Mononuclear cell (primary cell): Measurements from ENCODE around the gene OPRL1. TPM values are rescaled to one million over a fixed set of nuclear protein-coding genes. Genes with fewer than 3 reads are reported as not detected.

Experiments used
- H3K27me3 ChIP-seq: 2 replicates; pipeline ENCODE4 v1.6.0; 2011; ENCODE audit warnings: low read length, control low read depth; ENCODE audit not compliant: insufficient read depth
- H3K4me1 ChIP-seq: 2 replicates; pipeline ENCODE4 v1.5.1; 2011; ENCODE audit warnings: mild to moderate bottlenecking, low read length, control low read depth; ENCODE audit not compliant: insufficient read depth
- H3K4me3 ChIP-seq: 2 replicates; pipeline ENCODE4 v1.5.1; 2011; ENCODE audit warnings: mild to moderate bottlenecking, low read length, moderate library complexity
- H3K9me3 ChIP-seq: 2 replicates; pipeline ENCODE4 v1.5.1; 2011; ENCODE audit warnings: low read depth, mild to moderate bottlenecking, control low read depth, low read length
- total RNA-seq: library from RNA; depleted of rRNA; stranded (reverse); fragments of >200 nt; gene quantifications from one replicate; pipeline ENCODE4 v1.2.3, GENCODE V29; 2012

Gene OPRL1
- total RNA-seq, result 1.3 TPM

DNA sequence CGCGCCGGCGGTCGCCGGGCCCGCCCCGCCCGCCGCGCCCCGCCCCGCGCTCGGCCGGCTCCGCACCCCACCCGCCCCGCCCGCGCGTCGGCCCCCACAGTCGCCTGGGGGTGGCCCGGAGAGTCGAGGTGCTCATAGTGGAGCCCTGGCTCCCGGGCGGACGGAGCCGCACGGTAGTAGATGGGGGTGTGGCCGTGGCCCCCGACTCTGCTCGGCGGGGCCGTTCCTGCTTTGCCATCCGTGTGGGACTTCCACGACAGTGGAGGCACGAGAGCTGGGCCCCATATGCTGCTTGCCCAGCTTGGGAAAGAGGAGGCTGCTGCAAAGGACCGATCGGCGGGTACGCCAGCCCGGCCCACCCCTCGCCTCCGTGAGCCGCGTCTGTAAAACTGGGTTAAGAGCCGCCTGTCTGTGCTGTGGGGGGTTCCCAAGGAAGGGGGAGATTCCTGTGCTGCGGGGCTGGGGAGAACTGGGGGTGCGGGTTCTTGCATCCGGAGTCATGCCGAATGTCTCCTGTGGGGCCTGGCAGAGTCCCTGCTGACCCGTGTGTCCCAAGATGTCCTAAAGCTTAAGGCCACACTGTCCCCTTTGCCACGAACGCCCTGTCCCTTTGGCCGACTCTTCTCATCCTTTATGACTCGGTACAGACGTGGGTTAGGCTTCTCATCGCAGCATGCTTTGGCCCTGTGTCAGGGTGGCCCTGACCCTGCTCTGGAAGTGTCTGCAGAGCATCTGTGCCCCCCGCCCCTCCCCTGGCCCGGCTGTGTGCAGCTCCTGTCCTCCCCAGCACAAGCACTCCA, at the start of gene OPRL1:
TSS of gene OPRL1 (plus strand) at position 70 of the 800 bp plus-strand sequence. CDS start 12,639 bp downstream, outside the sequence.
- Histone ChIP-seq H3K27me3 (peaks cover 11% of the 10 kb centered on the region), H3K4me1 (peaks cover 68% of the 10 kb centered on the region), H3K4me3 (peak within 1 kb of the TSS; percentile 95), H3K9me3 (no peaks in the 10 kb centered on the region)

DNA sequence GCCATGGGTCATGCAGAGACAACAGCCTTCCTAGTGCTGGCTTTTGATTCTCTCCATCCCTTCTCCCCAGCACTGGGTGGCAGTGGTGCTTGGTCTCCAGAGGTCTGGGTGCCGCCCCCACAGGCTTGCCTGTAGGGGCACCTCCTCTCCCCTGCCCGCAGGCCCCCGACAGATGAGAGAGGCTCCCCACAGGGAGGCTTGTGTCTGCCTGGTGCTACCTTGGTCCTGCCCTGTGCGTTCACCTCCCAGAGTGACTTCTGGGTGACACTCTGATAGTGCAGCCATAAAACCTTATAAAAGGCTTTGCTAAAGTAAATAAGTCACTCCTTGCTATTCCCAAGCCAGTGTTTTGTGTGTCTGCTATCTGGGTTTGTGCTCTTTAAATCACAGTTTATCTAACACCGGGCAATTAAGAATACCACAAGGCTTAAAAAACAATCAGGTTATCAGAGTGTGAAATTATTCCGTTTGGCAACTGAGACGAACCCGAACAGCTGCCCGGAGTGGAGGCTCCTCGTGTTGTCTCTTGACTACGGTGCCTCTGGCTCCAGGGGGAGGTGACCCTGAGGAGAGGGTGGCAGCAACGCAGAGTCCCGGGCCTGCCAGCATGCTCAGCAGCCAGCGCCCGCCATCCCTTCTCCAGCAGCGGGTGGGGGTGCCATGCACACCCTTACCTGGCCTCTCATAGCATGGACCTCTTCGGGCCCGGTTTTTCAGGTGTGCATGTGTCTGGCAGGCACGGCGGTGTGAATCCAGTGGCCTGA, 49.3 kb upstream of the OPRL1 start:
- Histone ChIP-seq H3K4me3 (no peak overlapping the region), H3K27me3 (no peaks in the 10 kb centered on the region), H3K4me1 (peaks cover 15% of the 10 kb centered on the region), H3K9me3 (no peaks in the 10 kb centered on the region)

GRCh38 chr20:64031822-64032314, 48.0 kb upstream of the OPRL1 start:
- Histone ChIP-seq H3K9me3 (no peaks in the 10 kb centered on the region), H3K4me1 (peaks cover 28% of the 10 kb centered on the region), H3K4me3 (no peak overlapping the region), H3K27me3 (peaks cover under 1% of the 10 kb centered on the region)

DNA sequence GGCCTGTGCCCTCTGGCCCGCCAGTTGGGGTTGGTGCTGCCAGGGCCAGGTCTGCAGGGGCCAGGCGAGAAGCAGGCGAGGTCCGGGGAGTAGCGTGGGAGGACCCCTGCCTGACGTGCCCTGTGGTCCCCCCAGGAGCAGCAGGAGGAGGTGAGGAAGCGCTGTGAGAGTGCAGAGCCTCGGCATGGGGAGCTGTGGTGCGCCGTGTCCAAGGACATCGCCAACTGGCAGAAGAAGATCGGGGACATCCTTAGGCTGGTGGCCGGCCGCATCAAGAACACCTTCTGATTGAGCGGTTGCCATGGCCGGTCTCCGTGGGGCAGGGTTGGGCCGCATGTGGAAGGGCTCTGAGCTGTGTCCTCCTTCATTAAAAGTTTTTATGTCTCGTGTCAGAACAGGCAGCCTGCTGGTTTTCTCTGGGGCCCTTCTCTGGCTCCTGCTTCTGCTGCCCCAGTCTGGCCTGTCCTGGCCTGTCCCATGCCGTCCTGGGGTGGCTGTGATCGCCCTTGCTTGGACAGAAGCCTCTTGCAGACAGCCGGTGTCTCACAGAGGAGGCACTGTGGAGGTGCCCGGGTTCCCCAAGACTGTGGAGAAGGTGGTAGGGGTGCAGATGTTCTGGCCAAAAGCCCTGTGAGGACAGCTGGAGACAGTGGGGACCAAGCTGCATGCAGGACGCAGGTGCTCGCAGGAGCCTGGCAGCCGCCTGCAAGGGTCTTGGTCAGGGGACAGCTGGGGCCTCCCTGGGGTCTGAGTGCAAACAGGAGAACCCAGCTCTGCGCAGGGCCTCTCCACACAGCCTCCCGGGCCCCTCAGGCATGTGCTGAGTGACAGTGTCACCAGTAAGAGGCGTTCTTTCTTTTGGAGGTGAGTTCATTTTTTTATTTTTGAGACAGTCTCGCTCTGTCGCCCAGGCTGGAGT, 46.9 kb upstream of the OPRL1 start:
- Histone ChIP-seq H3K27me3 (peaks cover 10% of the 10 kb centered on the region), H3K9me3 (no peaks in the 10 kb centered on the region), H3K4me3 (no peak overlapping the region), H3K4me1 (peaks cover 39% of the 10 kb centered on the region)

GRCh38 chr20:64033981-64034493, 45.8 kb upstream of the OPRL1 start:
- Histone ChIP-seq H3K4me1 (peaks cover 46% of the 10 kb centered on the region), H3K4me3 (no peak overlapping the region), H3K9me3 (no peaks in the 10 kb centered on the region), H3K27me3 (peaks cover 10% of the 10 kb centered on the region)

- no peak overlapping the region for H3K4me3 ChIP-seq
- peaks cover 55% of the 10 kb centered on the region for H3K4me1 ChIP-seq
- peaks cover 16% of the 10 kb centered on the region for H3K27me3 ChIP-seq
- H3K9me3 ChIP-seq, result no peaks in the 10 kb centered on the region
Observed at GRCh38 chr20:64035066-64035932, 44.6 kb upstream of the OPRL1 start.

GRCh38 chr20:64035933-64036345, 43.9 kb upstream of the OPRL1 start, which contains the start of gene C20orf204:
TSS of gene C20orf204 (plus strand) at chr20:64036182. CDS start at chr20:64036324, 142 bp downstream.
- peaks cover 58% of the 10 kb centered on the region for H3K4me1 ChIP-seq

GRCh38 chr20:64036346-64037198, 43.3 kb upstream of the OPRL1 start:
- peaks cover 63% of the 10 kb centered on the region for H3K4me1 ChIP-seq
- no peaks in the 10 kb centered on the region for H3K9me3 ChIP-seq
- H3K4me3 ChIP-seq, result no peak overlapping the region
- H3K27me3 ChIP-seq, result peaks cover 23% of the 10 kb centered on the region

More at GRCh38 chr20:64035933-64036345, 43.9 kb upstream of the OPRL1 start, which contains the start of gene C20orf204:
- Histone ChIP-seq H3K4me3 (no peak within 1 kb of the TSS), H3K27me3 (peaks cover 18% of the 10 kb centered on the region), H3K9me3 (no peaks in the 10 kb centered on the region)

DNA sequence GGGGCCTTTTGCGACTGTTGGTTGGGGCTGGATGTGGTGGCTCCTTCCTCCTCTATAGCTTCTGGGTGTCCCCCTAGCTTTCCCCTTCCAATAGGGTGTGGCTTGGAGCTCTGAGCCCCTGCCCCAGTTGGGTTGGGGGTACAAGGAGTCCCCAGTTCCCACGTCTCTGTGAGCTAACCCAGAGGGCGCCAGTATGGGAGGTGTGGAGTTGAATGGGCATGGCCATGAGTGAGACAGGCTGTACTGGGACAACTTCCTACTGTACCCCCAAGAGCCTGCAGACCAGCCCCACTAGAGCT, 42.7 kb upstream of the OPRL1 start:
- Histone ChIP-seq H3K4me1 (peaks cover 68% of the 10 kb centered on the region), H3K9me3 (no peaks in the 10 kb centered on the region), H3K4me3 (no peak overlapping the region), H3K27me3 (peaks cover 26% of the 10 kb centered on the region)

- Histone ChIP-seq H3K4me3 (no peak overlapping the region), H3K27me3 (peaks cover 26% of the 10 kb centered on the region), H3K9me3 (no peaks in the 10 kb centered on the region), H3K4me1 (peaks cover 71% of the 10 kb centered on the region)
Observed at GRCh38 chr20:64037498-64038213, 42.2 kb upstream of the OPRL1 start.

DNA sequence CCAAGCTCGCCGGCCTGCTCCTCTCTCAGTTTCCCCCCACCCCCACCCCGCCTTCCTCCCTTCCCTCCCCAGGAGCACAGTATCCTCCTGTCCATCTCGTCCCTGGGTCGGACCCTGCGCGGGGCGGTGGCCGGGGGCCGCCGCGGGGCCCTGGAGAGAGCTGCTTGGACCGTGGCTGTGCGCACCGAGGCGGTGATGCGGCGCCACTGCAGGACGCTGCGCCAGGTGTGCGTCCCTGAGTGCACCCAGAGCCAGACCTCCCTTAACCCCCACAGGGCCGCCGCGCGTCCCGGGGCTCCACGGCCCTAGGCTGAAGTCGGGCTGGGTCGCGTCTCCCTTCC, 41.7 kb upstream of the OPRL1 start:
- H3K4me1 ChIP-seq, result peaks cover 71% of the 10 kb centered on the region
- no peaks in the 10 kb centered on the region for H3K9me3 ChIP-seq
- peaks cover 26% of the 10 kb centered on the region for H3K27me3 ChIP-seq
- H3K4me3 ChIP-seq, result peak overlapping the region; percentile 44

DNA sequence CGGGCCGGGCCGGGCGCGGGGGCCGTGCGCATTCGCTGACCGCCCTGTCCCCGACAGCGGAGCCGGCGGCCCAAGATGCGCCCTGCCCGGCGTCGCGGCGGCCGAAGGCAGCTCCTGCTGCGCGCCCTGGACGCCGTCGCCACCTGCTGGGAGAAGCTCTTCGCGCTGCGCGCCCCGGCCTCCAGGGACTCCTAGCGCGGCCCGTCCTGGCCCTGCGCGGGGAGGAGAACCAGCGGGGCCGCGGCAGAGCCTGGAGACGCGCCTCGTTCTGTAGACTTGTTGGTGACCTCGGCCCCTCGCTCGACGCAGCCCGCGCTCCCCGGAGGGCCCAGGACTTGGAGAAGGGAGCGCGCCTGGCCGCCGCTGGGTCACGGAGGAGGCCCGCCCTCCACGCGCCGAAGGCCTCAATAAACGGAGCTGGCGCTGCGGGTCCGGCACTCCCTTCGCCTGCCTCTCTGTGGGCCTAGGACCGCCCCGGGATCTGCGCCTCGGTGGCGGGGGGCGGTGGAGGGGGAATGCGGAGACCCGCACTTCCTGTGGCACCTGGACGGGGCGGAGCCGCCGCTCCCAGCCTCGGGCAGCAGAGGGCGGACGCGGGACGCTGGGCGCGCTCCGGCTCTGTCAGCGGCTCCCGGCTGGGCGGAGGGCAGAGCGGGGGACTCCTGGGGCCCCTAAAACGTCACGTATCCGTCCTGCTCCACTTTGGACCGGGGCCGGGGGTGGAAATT, 41.2 kb upstream of the OPRL1 start:
- peaks cover 71% of the 10 kb centered on the region for H3K4me1 ChIP-seq
- H3K27me3 ChIP-seq, result peaks cover 26% of the 10 kb centered on the region
- peak overlapping the region; percentile 44 for H3K4me3 ChIP-seq
- H3K9me3 ChIP-seq, result no peaks in the 10 kb centered on the region
